H9 (cell line): ENCODE measurements around the gene CD300A. TPM values are rescaled to one million over a fixed set of nuclear protein-coding genes. Genes with fewer than 3 reads are reported as not detected.

ENCODE experiments used
- DNase-seq: peaks from one replicate; pipeline ENCODE4 v3.0.0-alpha.2; 2017
- H2AFZ ChIP-seq: one replicate; pipeline ENCODE4 v1.6.1; 2013; ENCODE audit warnings: mild to moderate bottlenecking, low read length, control low read depth, moderate library complexity
- H2AK5ac ChIP-seq: 2 replicates; pipeline ENCODE4 v1.6.1; 2013; ENCODE audit warnings: low read length, control low read depth, mixed read lengths; ENCODE audit not compliant: insufficient read length
- H2BK120ac ChIP-seq: one replicate; pipeline ENCODE4 v1.6.1; 2013; ENCODE audit warnings: low read depth, mild to moderate bottlenecking, low read length, control low read depth, inconsistent platforms; ENCODE audit not compliant: poor library complexity, severe bottlenecking
- H2BK12ac ChIP-seq: 2 replicates; pipeline ENCODE4 v1.6.1; 2013; ENCODE audit warnings: low read length, control low read depth, mixed read lengths, low read depth; ENCODE audit not compliant: insufficient read length
- H2BK15ac ChIP-seq: 2 replicates; pipeline ENCODE4 v1.6.1; 2013; ENCODE audit warnings: low read depth, low read length, control low read depth
- H2BK20ac ChIP-seq: one replicate; pipeline ENCODE4 v1.6.1; 2013; ENCODE audit warnings: low read depth, mild to moderate bottlenecking, low read length, control low read depth, inconsistent platforms; ENCODE audit not compliant: poor library complexity, severe bottlenecking
- H2BK5ac ChIP-seq: 2 replicates; pipeline ENCODE4 v1.6.1; 2013; ENCODE audit warnings: low read length, control low read depth, mixed read lengths; ENCODE audit not compliant: insufficient read length
- H3K14ac ChIP-seq: 2 replicates; pipeline ENCODE4 v1.6.1; 2013; ENCODE audit warnings: low read length, control low read depth; ENCODE audit not compliant: insufficient read depth
- H3K18ac ChIP-seq: 2 replicates; pipeline ENCODE4 v1.6.1; 2013; ENCODE audit warnings: low read depth, mild to moderate bottlenecking, mixed read lengths, low read length, control low read depth; ENCODE audit not compliant: insufficient read length
- H3K23ac ChIP-seq: 2 replicates; pipeline ENCODE4 v1.6.1; 2013; ENCODE audit warnings: low read length, control low read depth, mixed read lengths, low read depth; ENCODE audit not compliant: insufficient read length
- H3K23me2 ChIP-seq: 2 replicates; pipeline ENCODE4 v1.6.1; 2013; ENCODE audit warnings: low read depth, mild to moderate bottlenecking, mixed read lengths, low read length, control low read depth; ENCODE audit not compliant: insufficient read length, poor library complexity, severe bottlenecking
- H3K27ac ChIP-seq: 2 replicates; pipeline ENCODE4 v1.5.1; 2013; ENCODE audit warnings: low read length, control low read depth, mixed read lengths, low read depth; ENCODE audit not compliant: insufficient read length
- H3K27me3 ChIP-seq: 2 replicates; pipeline ENCODE4 v1.6.1; 2013; ENCODE audit warnings: low read length, control low read depth, inconsistent platforms; ENCODE audit not compliant: insufficient read depth
- H3K4ac ChIP-seq: 2 replicates; pipeline ENCODE4 v1.6.1; 2013; ENCODE audit warnings: low read depth, mild to moderate bottlenecking, control low read depth, inconsistent platforms, low read length, moderate library complexity
- H3K4me1 ChIP-seq: 2 replicates; pipeline ENCODE4 v1.6.1; 2013; ENCODE audit warnings: low read length, control low read depth, inconsistent platforms; ENCODE audit not compliant: insufficient read depth
- H3K4me2 ChIP-seq: 2 replicates; pipeline ENCODE4 v1.6.1; 2013; ENCODE audit warnings: low read length, control low read depth, mixed read lengths; ENCODE audit not compliant: insufficient read length, insufficient read depth
- H3K56ac ChIP-seq: 2 replicates; pipeline ENCODE4 v1.6.1; 2013; ENCODE audit warnings: low read depth, mild to moderate bottlenecking, mixed read lengths, low read length, control low read depth; ENCODE audit not compliant: insufficient read length
- H3K79me1 ChIP-seq: 2 replicates; pipeline ENCODE4 v1.6.1; 2013; ENCODE audit warnings: low read depth, mild to moderate bottlenecking, moderate library complexity, low read length, control low read depth, inconsistent platforms; ENCODE audit not compliant: insufficient read depth, poor library complexity, severe bottlenecking
- H3K79me2 ChIP-seq: 2 replicates; pipeline ENCODE4 v1.6.1; 2013; ENCODE audit warnings: low read length, control low read depth, inconsistent platforms; ENCODE audit not compliant: insufficient read depth
- H3K9ac ChIP-seq: 2 replicates; pipeline ENCODE4 v1.6.1; 2013; ENCODE audit warnings: low read length, control low read depth, mixed read lengths; ENCODE audit not compliant: insufficient read length; ENCODE audit errors: extremely low read depth
- H3K9me3 ChIP-seq: one replicate; pipeline ENCODE4 v1.6.1; 2013; ENCODE audit warnings: low read depth, low read length, inconsistent platforms; ENCODE audit not compliant: control insufficient read depth
- H3T11ph ChIP-seq: one replicate; pipeline ENCODE4 v1.6.1; 2013; ENCODE audit warnings: mild to moderate bottlenecking, low read length, control low read depth, inconsistent platforms
- H4K20me1 ChIP-seq: one replicate; pipeline ENCODE4 v1.6.1; 2013; ENCODE audit not compliant: control insufficient read depth, insufficient read length, insufficient read depth
- H4K5ac ChIP-seq: 2 replicates; pipeline ENCODE4 v1.6.1; 2013; ENCODE audit warnings: low read depth, mild to moderate bottlenecking, mixed read lengths, low read length, control low read depth; ENCODE audit not compliant: insufficient read length
- H4K8ac ChIP-seq: replicated peaks from 2 replicates; pipeline ENCODE4 v1.6.1; 2013; ENCODE audit warnings: low read length, control low read depth, mixed read lengths, low read depth; ENCODE audit not compliant: insufficient read length
- H4K91ac ChIP-seq: 2 replicates; pipeline ENCODE4 v1.6.1; 2013; ENCODE audit warnings: low read depth, mild to moderate bottlenecking, moderate library complexity, mixed read lengths, low read length, control low read depth; ENCODE audit not compliant: insufficient read length
- H3K27ac Mint-ChIP-seq, 3 experiments: 2 replicates in 2 of 3; 3 replicates in 1 of 3; pipeline ENCODE4 v1.8.0; 2020 to 2021; ENCODE audit warnings: mixed read lengths in 3 of 3, mild to moderate bottlenecking in 1 of 3, moderate library complexity in 1 of 3
- H3K27me3 Mint-ChIP-seq: 2 replicates; pipeline ENCODE4 v1.8.0; 2021; ENCODE audit warnings: low read depth, mild to moderate bottlenecking, moderate library complexity, mixed read lengths
- H3K36me3 Mint-ChIP-seq, 3 experiments: 2 replicates in 2 of 3; 3 replicates in 1 of 3; pipeline ENCODE4 v1.8.0; 2020 to 2021; ENCODE audit warnings: low read depth in 3 of 3, mixed read lengths in 3 of 3; ENCODE audit not compliant: insufficient read depth in 1 of 3
- H3K4me1 Mint-ChIP-seq, 2 experiments: 2 replicates each; pipeline ENCODE4 v1.8.0; 2020; ENCODE audit warnings: mixed read lengths in 2 of 2
- H3K4me3 Mint-ChIP-seq, 2 experiments: 2 replicates in 1 of 2; 3 replicates in 1 of 2; pipeline ENCODE4 v1.8.0; 2020 to 2021; ENCODE audit warnings: mild to moderate bottlenecking in 2 of 2, mixed read lengths in 2 of 2, moderate library complexity in 1 of 2
- H3K9me3 Mint-ChIP-seq, 2 experiments: 2 replicates in 1 of 2; 3 replicates in 1 of 2; pipeline ENCODE4 v1.8.0; 2020; ENCODE audit warnings: mild to moderate bottlenecking in 2 of 2, mixed read lengths in 2 of 2, moderate library complexity in 1 of 2
- WGBS: extraction: QIAGEN DNeasy Blood & Tissue Kit; methylation state at CpG from one replicate; pipeline ENCODE4 v1.1.7; 2013; ENCODE audit warnings: missing lambda C conversion rate, low lambda C conversion rate, mixed read lengths; ENCODE audit not compliant: insufficient read length; ENCODE audit errors: extremely low coverage; 5-methylcytosine and 5-hydroxymethylcytosine counted together
- total RNA-seq: library from RNA; stranded (reverse); gene quantifications from 2 replicates; pipeline ENCODE4 v1.2.1, GENCODE V29; 2021
- TF ChIP-seq, protein P1 (sequence below): fragments of 200-600 bp; sonication (generic); conservative IDR thresholded peaks from 3 replicates; pipeline ENCODE4 v1.8.0; 2021; ENCODE audit warnings: antibody characterized with exemption, mild to moderate bottlenecking

CD300A gene
- total RNA-seq, 1 experiment from 2014 or later: not detected

DNA sequence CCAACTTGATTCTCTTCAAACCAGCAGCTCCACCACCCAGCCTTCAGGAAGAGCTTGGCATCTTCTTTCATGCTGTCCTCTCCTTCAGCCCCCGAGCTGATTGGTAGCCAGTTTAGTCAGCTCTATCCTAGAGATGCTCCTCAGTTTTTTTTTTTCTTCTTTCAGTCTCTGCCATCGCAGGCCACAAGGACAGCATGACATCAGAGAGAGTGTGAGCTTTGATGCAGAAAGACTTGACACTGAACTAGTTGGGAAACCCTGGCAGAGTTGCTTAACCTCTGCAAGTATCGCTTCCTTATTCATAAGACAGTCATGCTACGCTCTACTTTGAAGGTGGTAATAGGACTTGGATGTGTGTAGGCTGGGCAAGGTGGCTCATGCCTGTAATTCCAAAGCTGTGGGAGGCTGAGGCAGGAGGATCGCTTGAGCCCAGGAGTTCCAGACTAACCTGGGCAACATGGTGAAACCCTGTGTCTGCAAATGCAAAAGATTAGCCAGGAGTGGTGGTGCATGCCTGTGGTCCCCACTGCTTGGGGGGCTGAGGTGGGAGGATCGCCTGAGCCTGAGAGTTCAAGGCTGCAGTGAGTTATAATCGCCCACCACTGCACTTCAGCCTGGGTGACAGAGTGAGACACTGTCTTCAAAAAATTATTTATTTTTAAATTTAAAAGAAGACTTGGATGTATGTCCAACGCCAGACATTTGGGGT lies 62.2 kb downstream of the CD300A start:
- Mint-ChIP-seq H3K27me3 (peaks cover 70% of the 10 kb centered on the region), H3K4me1 (peaks cover 8 to 10% of the 10 kb centered on the region in 2 experiments), H3K4me3 (no peak overlapping the region), H3K9me3 (peaks cover 0 to 2% of the 10 kb centered on the region in 2 experiments; a peak in 2 of 5 replicates), H3K36me3 (no peaks in the 10 kb centered on the region; a peak in 1 of 7 replicates), H3K27ac (no peak overlapping the region)
- peak; percentile 14 for DNase-seq
- H2AK5ac ChIP-seq: no peak overlapping the region
- no peak overlapping the region for H2BK5ac ChIP-seq
- H2BK20ac ChIP-seq: no peak overlapping the region
- H4K8ac ChIP-seq: no peak overlapping the region
- no peak overlapping the region for H3K56ac ChIP-seq
- H3K9me3 ChIP-seq: no peaks in the 10 kb centered on the region
- TF ChIP-seq, protein P1, sequence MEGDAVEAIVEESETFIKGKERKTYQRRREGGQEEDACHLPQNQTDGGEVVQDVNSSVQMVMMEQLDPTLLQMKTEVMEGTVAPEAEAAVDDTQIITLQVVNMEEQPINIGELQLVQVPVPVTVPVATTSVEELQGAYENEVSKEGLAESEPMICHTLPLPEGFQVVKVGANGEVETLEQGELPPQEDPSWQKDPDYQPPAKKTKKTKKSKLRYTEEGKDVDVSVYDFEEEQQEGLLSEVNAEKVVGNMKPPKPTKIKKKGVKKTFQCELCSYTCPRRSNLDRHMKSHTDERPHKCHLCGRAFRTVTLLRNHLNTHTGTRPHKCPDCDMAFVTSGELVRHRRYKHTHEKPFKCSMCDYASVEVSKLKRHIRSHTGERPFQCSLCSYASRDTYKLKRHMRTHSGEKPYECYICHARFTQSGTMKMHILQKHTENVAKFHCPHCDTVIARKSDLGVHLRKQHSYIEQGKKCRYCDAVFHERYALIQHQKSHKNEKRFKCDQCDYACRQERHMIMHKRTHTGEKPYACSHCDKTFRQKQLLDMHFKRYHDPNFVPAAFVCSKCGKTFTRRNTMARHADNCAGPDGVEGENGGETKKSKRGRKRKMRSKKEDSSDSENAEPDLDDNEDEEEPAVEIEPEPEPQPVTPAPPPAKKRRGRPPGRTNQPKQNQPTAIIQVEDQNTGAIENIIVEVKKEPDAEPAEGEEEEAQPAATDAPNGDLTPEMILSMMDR: no peak
- no peak overlapping the region for H3K23ac ChIP-seq
- no peak overlapping the region for H2AFZ ChIP-seq
- no peaks in the 10 kb centered on the region for H3K23me2 ChIP-seq
- H3K14ac ChIP-seq: no peak overlapping the region
- no peak overlapping the region for H3K4ac ChIP-seq
- H2BK12ac ChIP-seq: no peak overlapping the region
- H3K9ac ChIP-seq: no peak overlapping the region
- no peak overlapping the region for H3K27ac ChIP-seq
- no peak overlapping the region for H4K91ac ChIP-seq
- peaks cover 2% of the 10 kb centered on the region for H3K4me1 ChIP-seq
- H3K27me3 ChIP-seq: no peaks in the 10 kb centered on the region; the same call in 1 of the 2 replicates
- no peak overlapping the region for H2BK120ac ChIP-seq
- H3K79me1 ChIP-seq: no peaks in the 10 kb centered on the region
- H3K79me2 ChIP-seq: no peaks in the 10 kb centered on the region
- H3K4me2 ChIP-seq: no peak overlapping the region
- no peak overlapping the region for H3T11ph ChIP-seq
- H4K20me1 ChIP-seq: no peaks in the 10 kb centered on the region
- no peak overlapping the region for H3K18ac ChIP-seq
- H4K5ac ChIP-seq: no peak overlapping the region
- no CpG with 5 or more reads among the region's 8 CpGs for WGBS
- H2BK15ac ChIP-seq: no peak overlapping the region
